Mononuclear cell (primary cell): ENCODE measurements around the gene LRBA. TPM values are rescaled to one million over a fixed set of nuclear protein-coding genes. Genes with fewer than 3 reads are reported as not detected.
"Not testable (repeated sequence)": the region's sequence is repeated elsewhere in the genome, so short reads cannot be mapped to it uniquely, and the experiment has no call there.

Experiments used
- H3K27me3 ChIP-seq: 2 replicates; pipeline ENCODE4 v1.6.0; 2011; ENCODE audit warnings: low read length, control low read depth; ENCODE audit not compliant: insufficient read depth
- H3K4me1 ChIP-seq: 2 replicates; pipeline ENCODE4 v1.5.1; 2011; ENCODE audit warnings: mild to moderate bottlenecking, low read length, control low read depth; ENCODE audit not compliant: insufficient read depth
- H3K4me3 ChIP-seq: 2 replicates; pipeline ENCODE4 v1.5.1; 2011; ENCODE audit warnings: mild to moderate bottlenecking, low read length, moderate library complexity
- H3K9me3 ChIP-seq: 2 replicates; pipeline ENCODE4 v1.5.1; 2011; ENCODE audit warnings: low read depth, mild to moderate bottlenecking, control low read depth, low read length
- total RNA-seq: library from RNA; depleted of rRNA; stranded (reverse); fragments of >200 nt; gene quantifications from one replicate; pipeline ENCODE4 v1.2.3, GENCODE V29; 2012

The LRBA gene
- total RNA-seq: 96.0 TPM

- Histone ChIP-seq H3K4me3 (peak within 1 kb of the TSS; percentile 98), H3K4me1 (peaks cover 42% of the 10 kb centered on the region), H3K27me3 (no peaks in the 10 kb centered on the region), H3K9me3 (no peaks in the 10 kb centered on the region)
Observed at GRCh38 chr4:151014521-151015458, at the start of gene LRBA. LRBA (minus strand) TSS chr4:151015284; CDS start chr4:151014642, 642 bp downstream.

- not testable (repeated sequence) for H3K4me1 ChIP-seq, H3K27me3 ChIP-seq, H3K4me3 ChIP-seq, H3K9me3 ChIP-seq
Observed at GRCh38 chr4:151063143-151063542, 48.1 kb upstream of the LRBA start.

GRCh38 chr4:151055539-151055938, 40.5 kb upstream of the LRBA start:
- H3K9me3 ChIP-seq: no peaks in the 10 kb centered on the region
- no peak overlapping the region for H3K4me3 ChIP-seq
- no peaks in the 10 kb centered on the region for H3K27me3 ChIP-seq
- H3K4me1 ChIP-seq: no peaks in the 10 kb centered on the region

- Histone ChIP-seq H3K27me3 (no peaks in the 10 kb centered on the region), H3K9me3 (no peaks in the 10 kb centered on the region), H3K4me1 (no peaks in the 10 kb centered on the region), H3K4me3 (no peak overlapping the region)
Observed at GRCh38 chr4:151052785-151053184, 37.7 kb upstream of the LRBA start.

GRCh38 chr4:151049430-151049884, 34.4 kb upstream of the LRBA start:
- Histone ChIP-seq H3K4me3 (no peak overlapping the region), H3K4me1 (no peaks in the 10 kb centered on the region), H3K27me3 (no peaks in the 10 kb centered on the region), H3K9me3 (no peaks in the 10 kb centered on the region)

- no peaks in the 10 kb centered on the region for H3K27me3 ChIP-seq
- no peak overlapping the region for H3K4me3 ChIP-seq
- H3K4me1 ChIP-seq: no peaks in the 10 kb centered on the region
- no peaks in the 10 kb centered on the region for H3K9me3 ChIP-seq
Observed at GRCh38 chr4:151048913-151049312, 33.8 kb upstream of the LRBA start.

- H3K4me1 ChIP-seq: no peaks in the 10 kb centered on the region
Observed at GRCh38 chr4:151046609-151047008, 31.5 kb upstream of the LRBA start.

GRCh38 chr4:151045907-151046306, 30.8 kb upstream of the LRBA start:
- Histone ChIP-seq H3K4me3 (no peak overlapping the region), H3K4me1 (no peaks in the 10 kb centered on the region), H3K27me3 (no peaks in the 10 kb centered on the region), H3K9me3 (no peaks in the 10 kb centered on the region)

More at GRCh38 chr4:151046609-151047008, 31.5 kb upstream of the LRBA start:
- no peaks in the 10 kb centered on the region for H3K27me3 ChIP-seq
- H3K9me3 ChIP-seq: no peaks in the 10 kb centered on the region
- no peak overlapping the region for H3K4me3 ChIP-seq

- Histone ChIP-seq H3K9me3 (no peaks in the 10 kb centered on the region), H3K27me3 (no peaks in the 10 kb centered on the region), H3K4me3 (no peak overlapping the region), H3K4me1 (no peaks in the 10 kb centered on the region)
Observed at GRCh38 chr4:151043803-151044515, 28.9 kb upstream of the LRBA start.

GRCh38 chr4:151039733-151040132, 24.6 kb upstream of the LRBA start:
- H3K27me3 ChIP-seq: no peaks in the 10 kb centered on the region
- no peaks in the 10 kb centered on the region for H3K9me3 ChIP-seq
- no peaks in the 10 kb centered on the region for H3K4me1 ChIP-seq
- H3K4me3 ChIP-seq: no peak overlapping the region

- Histone ChIP-seq H3K27me3 (no peaks in the 10 kb centered on the region), H3K4me3 (no peak overlapping the region), H3K4me1 (no peaks in the 10 kb centered on the region), H3K9me3 (no peaks in the 10 kb centered on the region)
Observed at GRCh38 chr4:151038452-151039157, 23.5 kb upstream of the LRBA start.

- Histone ChIP-seq H3K4me3 (no peak overlapping the region), H3K4me1 (peaks cover 8% of the 10 kb centered on the region), H3K9me3 (no peaks in the 10 kb centered on the region), H3K27me3 (no peaks in the 10 kb centered on the region)
Observed at GRCh38 chr4:151035911-151036310, 20.8 kb upstream of the LRBA start.

GRCh38 chr4:151035328-151035727, 20.2 kb upstream of the LRBA start:
- Histone ChIP-seq H3K4me1 (peaks cover 8% of the 10 kb centered on the region), H3K4me3 (no peak overlapping the region), H3K9me3 (no peaks in the 10 kb centered on the region), H3K27me3 (no peaks in the 10 kb centered on the region)

GRCh38 chr4:151034829-151035228, 19.7 kb upstream of the LRBA start:
- Histone ChIP-seq H3K9me3 (no peaks in the 10 kb centered on the region), H3K4me1 (peaks cover 8% of the 10 kb centered on the region), H3K4me3 (no peak overlapping the region), H3K27me3 (no peaks in the 10 kb centered on the region)
